OCI-LY7 (cell line): ENCODE data around the gene RPS6KA3. TPM values are rescaled to one million over a fixed set of nuclear protein-coding genes. Genes with fewer than 3 reads are reported as not detected.

Experiments used
- BruUV-seq: library from RNA; stranded (reverse); fragments of 400-500 nt; replicated peaks from 2 replicates; lab custom pipeline; 2021; lab: Mats Ljungman, UMichigan
- CTCF ChIA-PET: fragments of 300-600 bp; sonication (Branson Sonifier 250); formaldehyde crosslinking; loops from one replicate; lab custom pipeline; 2022; ENCODE audit warnings: antibody characterized with exemption; ENCODE audit not compliant: unreplicated experiment; lab: Charles Lee
- POLR2A ChIA-PET: fragments of 300-600 bp; sonication (Branson Sonifier 250); formaldehyde crosslinking; loops from one replicate; lab custom pipeline; 2022; ENCODE audit warnings: antibody characterized with exemption; lab: Charles Lee
- DNase-seq: peaks from one replicate; pipeline ENCODE4 v3.0.0-alpha.2; 2015; ENCODE audit warnings: low spot score
- H2AFZ ChIP-seq: fragments of 200-600 bp; sonication (generic), shearing (Covaris generic); 2 replicates; pipeline ENCODE4 v1.6.1; 2014; ENCODE audit warnings: mild to moderate bottlenecking, antibody characterized with exemption, low read length, moderate library complexity
- H3K27ac ChIP-seq: fragments of 200-600 bp; sonication (generic); 2 replicates; pipeline ENCODE4 v1.5.1; 2014; ENCODE audit warnings: mixed run types, low read depth, mild to moderate bottlenecking, moderate library complexity, low read length, inconsistent platforms; ENCODE audit not compliant: poor library complexity, severe bottlenecking
- H3K36me3 ChIP-seq: fragments of 200-600 bp; sonication (generic); 2 replicates; pipeline ENCODE4 v1.6.1; 2014; ENCODE audit warnings: mild to moderate bottlenecking, antibody characterized with exemption, low read length, moderate library complexity, mixed read lengths; ENCODE audit not compliant: insufficient read depth
- H3K4me1 ChIP-seq: fragments of 200-600 bp; sonication (generic); 2 replicates; pipeline ENCODE4 v1.5.1; 2014; ENCODE audit warnings: mild to moderate bottlenecking, low read length; ENCODE audit not compliant: insufficient read depth, poor library complexity, severe bottlenecking
- H3K4me2 ChIP-seq: fragments of 200-600 bp; sonication (generic); 2 replicates; pipeline ENCODE4 v1.6.1; 2014; ENCODE audit warnings: mild to moderate bottlenecking, low read length
- H3K4me3 ChIP-seq: fragments of 200-600 bp; sonication (generic); 2 replicates; pipeline ENCODE4 v1.5.1; 2014; ENCODE audit warnings: mild to moderate bottlenecking, low read depth, low read length; ENCODE audit not compliant: poor library complexity, severe bottlenecking
- H3K79me2 ChIP-seq: fragments of 200-600 bp; sonication (generic); 2 replicates; pipeline ENCODE4 v1.6.1; 2016; ENCODE audit warnings: low read depth, mild to moderate bottlenecking, low read length, moderate library complexity, mixed read lengths; ENCODE audit not compliant: insufficient read depth
- H3K9me2 ChIP-seq: fragments of 200-600 bp; sonication (generic); 2 replicates; pipeline ENCODE4 v1.6.1; 2016; ENCODE audit warnings: mild to moderate bottlenecking, low read length, mixed read lengths; ENCODE audit not compliant: insufficient read depth
- H3K9me3 ChIP-seq: fragments of 200-600 bp; sonication (generic); 2 replicates; pipeline ENCODE4 v1.6.1; 2014; ENCODE audit warnings: mild to moderate bottlenecking, mixed run types, low read length, mixed read lengths
- H4K20me1 ChIP-seq: fragments of 200-600 bp; sonication (generic); 2 replicates; pipeline ENCODE4 v1.6.1; 2014; ENCODE audit warnings: mild to moderate bottlenecking, antibody characterized with exemption, low read length, moderate library complexity, mixed read lengths; ENCODE audit not compliant: insufficient read depth
- CTCF ChIP-seq: fragments of 200-600 bp; sonication (generic); conservative IDR thresholded peaks from 2 replicates; pipeline ENCODE4 v1.5.1; 2014; ENCODE audit warnings: mild to moderate bottlenecking, antibody characterized with exemption, low read length, moderate library complexity, mixed read lengths
- EZH2phosphoT487 ChIP-seq: fragments of 200-600 bp; sonication (generic); IDR thresholded peaks from 2 replicates; pipeline ENCODE4 v1.6.1; 2018; ENCODE audit warnings: low read depth, borderline replicate concordance, mild to moderate bottlenecking, mixed run types, antibody characterized with exemption, low read length, moderate library complexity, mixed read lengths
- intact Hi-C: fragments of 100-400 bp; cut with micrococcal nuclease; formaldehyde crosslinking; loops from one replicate; pipeline ENCODE4 v1.10.0; 2022; ENCODE audit not compliant: unreplicated experiment
- total RNA-seq, 2 experiments: library from RNA; depleted of rRNA in 1 of 2; stranded (reverse); fragments of >200 nt in 1 of 2; shearing (Covaris generic) in 1 of 2; gene quantifications; 2 replicates each; pipeline ENCODE4 v1.2.3, GENCODE V29; 2014 to 2022

Gene RPS6KA3
- total RNA-seq, 2 experiments from 2014 or later: 21.6 to 35.4 TPM

DNA sequence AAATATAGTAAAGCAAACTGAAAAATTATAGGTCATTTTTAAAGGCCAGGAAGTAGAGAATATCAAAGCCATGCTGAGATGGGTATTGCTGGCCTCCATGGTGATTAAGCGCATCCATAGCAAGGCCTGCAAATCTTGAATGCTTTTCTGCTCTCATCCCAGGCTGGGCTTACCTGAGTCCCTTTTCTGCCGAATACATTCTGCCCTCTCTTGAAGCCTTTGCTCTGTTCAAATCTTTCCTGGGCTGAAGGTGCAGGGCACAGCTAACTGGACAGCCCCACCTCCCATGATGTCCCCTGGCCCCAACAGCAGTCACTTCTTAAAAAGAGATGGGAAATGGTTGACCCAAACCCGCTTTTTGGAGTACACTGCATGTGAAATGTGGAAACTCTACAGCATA is 115.0 kb downstream of the RPS6KA3 start:
- no peaks in the 10 kb centered on the region for H3K9me3 ChIP-seq
- ChIA-PET POLR2A (no interaction called here), CTCF (no interaction called here)
- no peak overlapping the region for H3K4me3 ChIP-seq
- no peak overlapping the region for H2AFZ ChIP-seq
- H3K4me2 ChIP-seq: no peak overlapping the region
- peaks cover 54% of the 10 kb centered on the region for H3K36me3 ChIP-seq
- intact Hi-C loops: no loop called here
- H3K27ac ChIP-seq: no peak overlapping the region
- BruUV-seq: no TSS peak
- TF ChIP-seq CTCF (no peak), EZH2phosphoT487 (no peak)
- no peak for DNase-seq
- no peaks in the 10 kb centered on the region for H4K20me1 ChIP-seq
- H3K4me1 ChIP-seq: no peaks in the 10 kb centered on the region
- no peaks in the 10 kb centered on the region for H3K79me2 ChIP-seq
- H3K9me2 ChIP-seq: no peaks in the 10 kb centered on the region

- Histone ChIP-seq H3K79me2 (no peaks in the 10 kb centered on the region), H4K20me1 (no peaks in the 10 kb centered on the region), H3K36me3 (peaks cover 32% of the 10 kb centered on the region), H3K9me2 (no peaks in the 10 kb centered on the region), H3K4me1 (no peaks in the 10 kb centered on the region), H2AFZ (no peak overlapping the region), H3K4me3 (no peak overlapping the region), H3K9me3 (no peaks in the 10 kb centered on the region), H3K27ac (no peak overlapping the region), H3K4me2 (no peak overlapping the region)
- ChIA-PET POLR2A (no interaction called here), CTCF (no interaction called here)
- intact Hi-C loops: no loop called here
- no TSS peak for BruUV-seq
- TF ChIP-seq EZH2phosphoT487: no peak
- TF ChIP-seq CTCF: no peak
- DNase-seq: no peak
Measured at GRCh38 chrX:20149326-20149725, 117.4 kb downstream of the RPS6KA3 start.

DNA sequence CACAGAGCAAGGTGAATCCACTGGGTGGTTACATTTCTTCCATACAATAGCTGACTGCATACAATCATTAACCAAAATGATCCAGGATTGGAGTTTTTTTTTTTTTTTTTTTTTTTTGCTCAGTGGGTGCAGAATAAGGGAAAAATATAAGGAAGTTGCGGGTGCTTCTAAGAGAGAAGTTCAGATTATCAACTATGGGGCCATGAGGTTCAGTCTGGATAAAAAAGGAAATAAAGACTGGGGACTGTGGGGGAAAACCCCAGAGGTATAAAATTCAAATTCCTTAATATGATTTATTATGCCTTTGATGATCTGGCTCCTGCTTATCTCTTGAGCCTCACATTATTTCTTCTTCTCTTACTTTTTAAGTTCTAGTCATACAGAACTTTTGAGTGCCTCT is 119.1 kb downstream of the RPS6KA3 start:
- Histone ChIP-seq H4K20me1 (no peaks in the 10 kb centered on the region), H3K27ac (no peak overlapping the region), H3K9me2 (no peaks in the 10 kb centered on the region), H3K79me2 (no peaks in the 10 kb centered on the region), H3K36me3 (peaks cover 19% of the 10 kb centered on the region), H3K4me3 (no peak overlapping the region), H3K4me1 (no peaks in the 10 kb centered on the region), H2AFZ (no peak overlapping the region), H3K9me3 (no peaks in the 10 kb centered on the region), H3K4me2 (no peak overlapping the region)
- DNase-seq: no peak
- POLR2A ChIA-PET: no interaction called here
- intact Hi-C loops: no loop called here
- TF ChIP-seq CTCF (no peak), EZH2phosphoT487 (no peak)
- CTCF ChIA-PET: no interaction called here
- no TSS peak for BruUV-seq
